Ascending aorta (tissue), 2 donors: Measurements from ENCODE around the gene ALG13. TPM values are rescaled to one million over a fixed set of nuclear protein-coding genes. Genes with fewer than 3 reads are reported as not detected.

ENCODE experiments used
- DNase-seq, 2 donors: peaks; one replicate each; pipeline ENCODE4 v3.0.0-alpha.2; 2019; ENCODE audit warnings: low spot score in 2 of 2
- H3K27ac ChIP-seq, 2 donors: fragments of 200-600 bp; sonication (generic); one replicate each; pipeline ENCODE4 v1.5.1; 2016 to 2017; ENCODE audit warnings: mild to moderate bottlenecking in 1 of 2
- H3K27me3 ChIP-seq: fragments of 200-600 bp; sonication (generic); one replicate; pipeline ENCODE4 v1.5.1; 2017
- H3K36me3 ChIP-seq, 2 donors: fragments of 200-600 bp; sonication (generic); one replicate each; pipeline ENCODE4 v1.5.1; 2016
- H3K4me1 ChIP-seq, 2 donors: fragments of 200-600 bp; sonication (generic); one replicate each; pipeline ENCODE4 v1.5.1; 2016 to 2017; ENCODE audit warnings: mild to moderate bottlenecking in 1 of 2
- H3K4me3 ChIP-seq, 2 donors: fragments of 200-600 bp; sonication (generic); one replicate each; pipeline ENCODE4 v1.5.1; 2016 to 2017; ENCODE audit warnings: mild to moderate bottlenecking in 1 of 2
- H3K9me3 ChIP-seq, 2 donors: fragments of 200-600 bp; sonication (generic); one replicate each; pipeline ENCODE4 v1.5.1; 2016
- CTCF ChIP-seq, 3 experiments: fragments of 200-600 bp in 2 of 3; fragments of 450-650 bp in 1 of 3; sonication (generic) in 2 of 3; IDR thresholded peaks; one replicate each; pipeline ENCODE4 v1.5.1; 2016 to 2019; ENCODE audit warnings: antibody characterized with exemption in 3 of 3, mild to moderate bottlenecking in 1 of 3, moderate library complexity in 1 of 3
- intact Hi-C: fragments of 100-400 bp; cut with DNase I; formaldehyde crosslinking; loops from one replicate; pipeline ENCODE4 v1.15.1; 2023
- total RNA-seq: library from RNA; depleted of rRNA; stranded (reverse); fragments of >200 nt; gene quantifications from one replicate; pipeline ENCODE4 v1.1.0, GENCODE V29; 2016

Gene ALG13
- total RNA-seq, 1 donor from 2014 or later = 21.1 TPM

GRCh38 chrX:111648802-111649201 lies 32.2 kb upstream of the ALG13 start:
- H3K36me3 ChIP-seq = no peaks in the 10 kb centered on the region
- no peak overlapping the region for H3K4me3 ChIP-seq
- no peak for TF ChIP-seq CTCF (IDR thresholded peaks at IDR 0.05)
- DNase-seq = no peak
- no peaks in the 10 kb centered on the region for H3K4me1 ChIP-seq
- peaks cover 0 to 5% of the 10 kb centered on the region in 2 donors for H3K9me3 ChIP-seq
- intact Hi-C loops = no loop called here
- no peaks in the 10 kb centered on the region for H3K27me3 ChIP-seq
- no peak overlapping the region for H3K27ac ChIP-seq

- Histone ChIP-seq H3K27ac (no peak overlapping the region), H3K4me1 (no peaks in the 10 kb centered on the region), H3K27me3 (no peaks in the 10 kb centered on the region), H3K9me3 (peaks cover 0 to 5% of the 10 kb centered on the region in 2 donors), H3K4me3 (no peak overlapping the region), H3K36me3 (no peaks in the 10 kb centered on the region)
- no peak for DNase-seq
- intact Hi-C loops = no loop called here
- TF ChIP-seq CTCF (IDR thresholded peaks at IDR 0.05) = no peak
Observed at GRCh38 chrX:111649638-111650037, 31.3 kb upstream of the ALG13 start.

GRCh38 chrX:111650845-111651244 lies 30.1 kb upstream of the ALG13 start:
- TF ChIP-seq CTCF (IDR thresholded peaks at IDR 0.05) = no peak
- no peaks in the 10 kb centered on the region for H3K27me3 ChIP-seq
- DNase-seq = no peak
- intact Hi-C loops = no loop called here
- no peaks in the 10 kb centered on the region for H3K4me1 ChIP-seq
- H3K27ac ChIP-seq = no peak overlapping the region
- H3K36me3 ChIP-seq = no peaks in the 10 kb centered on the region
- no peak overlapping the region for H3K4me3 ChIP-seq
- peaks cover 0 to 5% of the 10 kb centered on the region in 2 donors for H3K9me3 ChIP-seq

DNA sequence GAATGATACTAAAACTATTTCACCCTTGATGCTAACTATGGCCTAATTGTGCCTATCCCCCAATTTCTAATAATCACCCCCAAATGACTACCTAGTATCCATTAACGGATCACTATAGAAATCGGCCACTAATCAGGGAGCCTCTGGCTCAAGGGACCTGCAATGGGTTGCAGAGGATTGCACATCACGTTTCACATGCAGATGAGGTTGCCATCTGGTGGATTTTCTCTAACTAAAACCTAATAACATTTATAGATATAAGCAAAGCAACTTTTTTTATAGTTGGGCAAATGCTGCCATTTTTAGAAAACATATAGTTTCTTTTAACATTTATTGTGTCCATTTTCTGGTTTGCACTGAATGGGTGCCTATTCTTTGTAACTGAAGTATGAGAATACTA lies 28.3 kb upstream of the ALG13 start:
- Histone ChIP-seq H3K27me3 (no peaks in the 10 kb centered on the region), H3K4me1 (no peaks in the 10 kb centered on the region), H3K27ac (no peak overlapping the region), H3K36me3 (no peaks in the 10 kb centered on the region), H3K9me3 (peaks cover 0 to 5% of the 10 kb centered on the region in 2 donors), H3K4me3 (no peak overlapping the region)
- no peak for DNase-seq
- intact Hi-C loops = no loop called here
- no peak for TF ChIP-seq CTCF (IDR thresholded peaks at IDR 0.05)

DNA sequence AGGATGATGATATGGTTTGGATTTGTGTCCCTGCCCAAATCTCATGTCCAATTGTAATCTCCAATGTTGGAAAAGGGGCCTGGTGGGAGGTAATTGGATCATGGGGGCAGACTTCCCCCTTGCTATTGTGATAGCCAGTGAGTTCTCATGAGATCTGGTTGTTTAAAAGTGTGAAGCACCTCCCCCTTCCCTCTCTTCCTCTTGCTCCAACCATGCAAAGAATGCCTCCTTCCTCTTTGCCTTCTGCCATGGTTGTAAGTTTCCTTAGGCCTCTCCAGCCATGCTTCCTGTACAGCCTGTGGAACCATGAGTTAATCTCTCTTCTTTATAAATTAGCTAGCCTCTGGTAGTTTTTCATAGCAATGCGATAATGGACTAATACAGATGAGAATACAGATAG lies 19.7 kb upstream of the ALG13 start:
- Histone ChIP-seq H3K27ac (no peak overlapping the region), H3K4me3 (no peak overlapping the region), H3K9me3 (no peaks in the 10 kb centered on the region), H3K36me3 (no peaks in the 10 kb centered on the region), H3K27me3 (no peaks in the 10 kb centered on the region), H3K4me1 (no peaks in the 10 kb centered on the region)
- DNase-seq = no peak
- TF ChIP-seq CTCF (IDR thresholded peaks at IDR 0.05) = no peak
- intact Hi-C loops = no loop called here

DNA sequence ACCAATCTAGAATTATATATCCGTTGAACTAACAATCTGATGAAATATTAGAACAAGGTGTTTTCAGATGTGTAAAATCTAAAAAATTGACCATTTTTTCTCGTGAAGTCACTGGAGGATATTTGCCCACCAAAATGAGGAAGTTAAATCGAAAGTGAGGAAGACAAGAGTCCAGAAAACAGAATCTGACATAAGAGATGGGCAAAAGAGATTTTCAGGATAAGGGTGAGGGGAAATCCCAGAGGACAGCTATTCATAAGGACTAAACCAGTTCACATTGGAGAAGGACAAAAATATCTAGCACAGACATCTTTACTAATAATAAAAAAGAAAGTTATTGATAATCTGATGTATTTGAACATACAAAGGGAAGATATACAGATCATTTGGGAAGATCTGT lies 18.7 kb upstream of the ALG13 start:
- no peaks in the 10 kb centered on the region for H3K36me3 ChIP-seq
- no peak for TF ChIP-seq CTCF (IDR thresholded peaks at IDR 0.05)
- intact Hi-C loops = no loop called here
- DNase-seq = no peak
- H3K9me3 ChIP-seq = no peaks in the 10 kb centered on the region
- no peak overlapping the region for H3K4me3 ChIP-seq
- H3K4me1 ChIP-seq = no peaks in the 10 kb centered on the region
- no peaks in the 10 kb centered on the region for H3K27me3 ChIP-seq
- H3K27ac ChIP-seq = no peak overlapping the region
